HT-29 (cell line): ENCODE results near the gene RNU2-1. TPM values are rescaled to one million over a fixed set of nuclear protein-coding genes. Genes with fewer than 3 reads are reported as not detected.
"Not testable (repeated sequence)": the region's sequence is repeated elsewhere in the genome, so short reads cannot be mapped to it uniquely, and the experiment has no call there.

ENCODE experiments used
- DNase-seq: peaks from one replicate; pipeline ENCODE4 v3.0.0-alpha.2; 2015; ENCODE audit warnings: low spot score
- small RNA-seq: library from RNA; depleted of rRNA; stranded (forward); fragments of <200 nt; gene quantifications from one replicate; pipeline ENCODE3, GENCODE V24; 2014
- total RNA-seq: library from RNA; depleted of rRNA; stranded (reverse); fragments of >200 nt; shearing (Covaris generic); gene quantifications from 2 replicates; pipeline ENCODE4 v1.2.3, GENCODE V29; 2014; rRNA removed

The RNU2-1 gene
- total RNA-seq, 1 experiment from 2014 or later, result not detected

GRCh38 chr17:43216762-43217613 is 16.8 kb downstream of the RNU2-1 start:
- no peak for DNase-seq

- no peak for DNase-seq
These were observed 17.4 kb downstream of the RNU2-1 start for GRCh38 chr17:43216369-43216761.

DNA sequence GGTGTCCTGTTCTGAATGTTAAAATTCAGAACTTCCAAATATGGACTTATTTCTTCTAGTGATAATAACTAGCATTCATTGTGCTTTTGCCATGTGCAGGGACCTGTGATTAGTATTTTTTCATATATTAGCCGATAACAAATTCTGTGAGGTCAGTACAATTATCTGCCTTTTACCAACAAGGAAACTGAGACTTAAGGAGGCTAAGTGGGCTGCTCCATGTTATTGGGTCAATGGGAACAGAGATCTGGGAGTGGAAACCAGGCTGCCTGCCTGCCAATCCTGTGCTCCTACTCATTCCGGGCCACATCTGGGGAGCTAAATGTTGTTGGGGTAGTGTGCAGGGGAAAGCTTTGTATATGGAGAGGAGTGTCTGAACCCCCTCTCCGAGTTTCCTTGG is 18.4 kb downstream of the RNU2-1 start:
- no peak for DNase-seq

GRCh38 chr17:43213545-43213944 is 20.2 kb downstream of the RNU2-1 start:
- DNase-seq, result no peak

GRCh38 chr17:43212641-43213490 is 20.9 kb downstream of the RNU2-1 start:
- DNase-seq, result no peak

- DNase-seq, result peak; percentile 77
These were observed 22.0 kb downstream of the RNU2-1 start, which contains the start of gene TMEM106A for GRCh38 chr17:43211480-43212402. TMEM106A (plus strand) TSS chr17:43211875; CDS start chr17:43213042, 1,167 bp downstream.

DNA sequence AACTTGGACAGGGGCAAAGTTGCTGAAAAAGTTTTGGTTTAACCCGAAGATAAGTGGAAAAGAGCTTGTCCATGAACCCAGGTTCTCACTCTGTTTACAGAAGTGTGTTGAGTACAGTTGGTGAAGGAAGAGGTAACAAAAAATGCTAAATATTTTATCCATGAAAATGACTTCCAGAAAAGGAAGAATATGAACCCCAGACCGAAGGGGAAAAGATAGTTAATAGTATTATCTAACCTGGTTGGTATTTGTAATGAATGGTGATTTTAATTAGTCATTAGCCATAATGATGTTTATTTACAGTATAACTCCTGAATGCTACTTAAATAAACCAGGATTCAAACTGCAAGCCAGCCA is 22.7 kb downstream of the RNU2-1 start:
- DNase-seq, result no peak

DNA sequence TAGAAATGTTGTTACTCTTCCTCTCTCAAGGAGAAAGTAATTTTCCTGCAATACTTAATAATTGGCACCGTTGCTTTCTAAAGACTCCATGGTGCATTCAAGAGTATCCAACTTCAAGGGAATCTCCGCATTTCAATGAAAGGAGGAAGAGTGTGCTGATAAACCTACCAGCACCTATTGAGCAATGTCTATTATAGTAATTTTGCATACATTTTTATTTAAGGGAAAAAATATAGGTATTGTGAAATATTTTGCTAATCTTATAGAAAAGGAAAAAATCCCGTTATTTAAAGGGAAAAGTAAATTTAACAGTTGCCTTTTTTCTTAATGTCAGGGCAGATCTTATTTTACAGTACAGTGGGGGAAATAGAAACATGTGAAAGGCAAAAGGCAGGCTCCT is 23.2 kb downstream of the RNU2-1 start:
- no peak for DNase-seq

DNA sequence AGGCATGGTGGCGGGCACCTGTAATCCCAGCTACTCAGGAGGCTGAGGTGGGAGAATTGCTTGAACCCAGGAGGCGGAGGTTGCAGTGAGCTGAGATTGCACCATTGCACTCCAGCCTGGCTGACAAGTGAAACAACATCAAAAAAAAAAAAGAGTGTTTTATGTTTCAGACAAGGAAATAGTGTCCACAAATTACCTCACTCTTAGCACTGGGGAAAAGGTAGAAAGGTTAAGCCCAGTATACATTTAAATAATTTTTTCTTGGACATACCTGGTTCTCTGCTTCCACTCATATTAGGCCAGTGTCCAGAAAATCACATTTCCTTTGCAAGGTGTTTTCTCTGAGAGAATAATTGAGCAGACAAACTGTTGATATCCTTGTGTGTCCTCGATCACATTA is 30.8 kb downstream of the RNU2-1 start:
- DNase-seq, result not testable (repeated sequence)

DNA sequence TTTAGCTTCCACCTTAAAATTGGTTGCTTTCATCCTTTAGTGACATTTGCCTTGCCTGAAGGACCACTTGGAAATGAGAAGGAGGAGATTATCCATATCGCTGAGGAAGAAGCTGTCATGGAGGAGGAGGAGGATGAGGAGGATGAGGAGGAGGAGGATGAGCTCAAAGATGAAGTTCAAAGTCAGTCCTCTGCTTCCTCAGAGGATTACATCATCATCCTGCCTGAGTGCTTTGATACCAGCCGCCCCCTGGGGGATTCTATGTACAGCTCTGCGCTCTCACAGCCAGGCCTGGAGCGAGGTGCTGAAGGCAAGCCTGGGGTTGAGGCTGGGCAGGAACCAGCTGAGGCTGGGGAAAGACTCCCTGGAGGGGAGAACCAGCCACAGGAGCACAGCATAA is 33.6 kb downstream of the RNU2-1 start:
- no peak for DNase-seq

- DNase-seq, result no peak
These were observed 34.1 kb downstream of the RNU2-1 start for GRCh38 chr17:43199633-43200032.

- DNase-seq, result no peak
These were observed 40.5 kb downstream of the RNU2-1 start for GRCh38 chr17:43193251-43193650.

DNA sequence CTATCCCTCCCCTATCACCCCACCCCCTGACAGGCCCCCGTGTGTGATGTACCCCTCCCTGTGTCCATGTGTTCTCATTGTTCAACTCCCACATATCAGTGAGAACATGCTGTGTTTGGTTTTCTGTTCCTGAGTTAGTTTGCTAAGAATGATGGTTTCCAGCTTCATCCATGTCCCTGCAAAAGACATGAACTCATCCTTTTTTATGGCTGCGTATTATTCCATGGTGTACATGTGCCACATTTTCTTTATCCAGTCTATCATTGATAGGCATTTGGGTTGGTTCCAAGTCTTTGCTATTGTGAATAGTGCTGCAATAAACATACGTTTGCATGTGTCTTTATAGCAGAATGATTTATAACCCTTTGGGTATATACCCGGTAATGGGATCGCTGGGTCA is 47.1 kb downstream of the RNU2-1 start:
- DNase-seq, result not testable (repeated sequence)

GRCh38 chr17:43183921-43184320 is 49.9 kb downstream of the RNU2-1 start:
- no peak for DNase-seq

Small RNA genes within 50 kb of the gene (small RNA-seq; reads per million reads assigned to genes)
- gene RF00004, result not detected
- gene RNU2-1, result not detected

Other genes starting within 250 kb of the RNU2-1 start
- gene RPL27, start 235.6 kb downstream of the RNU2-1 start, total RNA-seq, result 1,187 and 1,205 TPM in 2 replicates
- gene IFI35, start 227.2 kb downstream of the RNU2-1 start, total RNA-seq, result 35.3 and 47.6 TPM in 2 replicates
- 83.7 and 106 TPM in 2 replicates for gene VAT1, start 211.6 kb downstream of the RNU2-1 start, total RNA-seq
- 0.13 TPM in 1 of 2 replicates, not detected in the other for gene RND2, start 208.7 kb downstream of the RNU2-1 start, total RNA-seq
- 33.2 and 38.1 TPM in 2 replicates for gene BRCA1, start 108.6 kb downstream of the RNU2-1 start, total RNA-seq
- 37.9 and 38.6 TPM in 2 replicates for gene NBR1, start 62.8 kb downstream of the RNU2-1 start, total RNA-seq
- gene TMEM106A, start 22.1 kb downstream of the RNU2-1 start, total RNA-seq, result 1.9 and 2.2 TPM in 2 replicates
- not detected in 2 replicates for gene CCDC200, start 5.4 kb downstream of the RNU2-1 start, total RNA-seq
- 2.6 and 2.8 TPM in 2 replicates for gene ARL4D, start 165.0 kb upstream of the RNU2-1 start, total RNA-seq
- 28.2 and 33.8 TPM in 2 replicates for gene DHX8, start 250.0 kb upstream of the RNU2-1 start, total RNA-seq